ENCODE measurements around the gene NCAM1.

DNA sequence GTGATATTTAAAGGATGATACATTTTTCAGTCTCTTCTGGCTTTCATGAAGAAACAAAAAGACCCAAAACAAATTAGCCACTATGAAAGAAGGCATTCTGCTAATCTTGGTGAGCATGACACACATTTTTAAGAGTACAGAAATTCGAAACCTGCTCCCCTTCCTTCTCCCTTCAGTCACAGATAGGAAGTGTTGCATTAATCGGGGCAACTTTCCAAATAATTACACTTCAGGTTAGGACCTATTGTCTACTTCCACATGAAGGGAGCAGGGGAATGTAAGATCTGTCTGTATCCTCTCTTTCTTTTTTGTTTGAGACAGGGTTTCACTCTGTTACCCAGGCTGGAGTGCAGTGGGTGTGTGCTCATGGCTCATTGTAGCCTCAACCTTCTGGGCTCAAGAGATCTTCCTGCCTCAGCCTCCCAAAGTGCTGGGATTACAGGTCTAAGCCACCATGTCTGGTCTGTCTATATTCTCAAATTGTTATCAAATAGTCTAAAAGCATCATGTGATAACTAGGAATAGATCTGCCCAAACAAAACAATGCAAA, 45.8 kb downstream of the NCAM1 start:
- TF ChIP-seq, protein P1, sequence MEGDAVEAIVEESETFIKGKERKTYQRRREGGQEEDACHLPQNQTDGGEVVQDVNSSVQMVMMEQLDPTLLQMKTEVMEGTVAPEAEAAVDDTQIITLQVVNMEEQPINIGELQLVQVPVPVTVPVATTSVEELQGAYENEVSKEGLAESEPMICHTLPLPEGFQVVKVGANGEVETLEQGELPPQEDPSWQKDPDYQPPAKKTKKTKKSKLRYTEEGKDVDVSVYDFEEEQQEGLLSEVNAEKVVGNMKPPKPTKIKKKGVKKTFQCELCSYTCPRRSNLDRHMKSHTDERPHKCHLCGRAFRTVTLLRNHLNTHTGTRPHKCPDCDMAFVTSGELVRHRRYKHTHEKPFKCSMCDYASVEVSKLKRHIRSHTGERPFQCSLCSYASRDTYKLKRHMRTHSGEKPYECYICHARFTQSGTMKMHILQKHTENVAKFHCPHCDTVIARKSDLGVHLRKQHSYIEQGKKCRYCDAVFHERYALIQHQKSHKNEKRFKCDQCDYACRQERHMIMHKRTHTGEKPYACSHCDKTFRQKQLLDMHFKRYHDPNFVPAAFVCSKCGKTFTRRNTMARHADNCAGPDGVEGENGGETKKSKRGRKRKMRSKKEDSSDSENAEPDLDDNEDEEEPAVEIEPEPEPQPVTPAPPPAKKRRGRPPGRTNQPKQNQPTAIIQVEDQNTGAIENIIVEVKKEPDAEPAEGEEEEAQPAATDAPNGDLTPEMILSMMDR (conservative IDR thresholded peaks at IDR 0.05; ENCODE audit: low read depth, low read length) = no peak
- TF ChIP-seq EZH2 (IDR thresholded peaks at IDR 0.05; ENCODE audit: low read length, unreplicated experiment) = no peak

Data from PC-3 (cell line).